DND-41 (cell line): Measurements from ENCODE around the gene SHANK1.

Experiments
- ATAC-seq: fragments of 200-7000 bp; cut with Tn5 transposase; 3 replicates; pipeline ENCODE4 v1.9.1; 2021; ENCODE audit warnings: low read depth; ENCODE audit not compliant: insufficient read depth
- DNase-seq: peaks from one replicate; pipeline ENCODE4 v3.0.0-alpha.2; 2020
- H2AFZ ChIP-seq: 2 replicates; pipeline ENCODE4 v1.6.0; 2012; ENCODE audit warnings: low read depth, low read length
- H3K27ac ChIP-seq: 2 replicates; pipeline ENCODE4 v1.5.1; 2012; ENCODE audit warnings: low read length, inconsistent platforms
- H3K27me3 ChIP-seq: fragments of 200-600 bp; sonication (generic); 2 replicates; pipeline ENCODE4 v1.6.0; 2012; ENCODE audit warnings: low read length, mild to moderate bottlenecking, inconsistent platforms; ENCODE audit not compliant: insufficient read depth, poor library complexity
- H3K36me3 ChIP-seq: 2 replicates; pipeline ENCODE4 v1.5.1; 2012; ENCODE audit warnings: low read length, inconsistent platforms; ENCODE audit not compliant: insufficient read depth
- H3K4me1 ChIP-seq: 2 replicates; pipeline ENCODE4 v1.5.1; 2012; ENCODE audit warnings: mild to moderate bottlenecking, low read length; ENCODE audit not compliant: insufficient read depth
- H3K4me2 ChIP-seq: 2 replicates; pipeline ENCODE4 v1.6.0; 2012; ENCODE audit warnings: mild to moderate bottlenecking, moderate library complexity, low read length, inconsistent platforms; ENCODE audit not compliant: insufficient read depth
- H3K4me3 ChIP-seq, 2 experiments: fragments of 200-600 bp in 1 of 2; shearing (Covaris generic) in 1 of 2; 2 replicates each; pipeline ENCODE4 v1.5.1; 2012 to 2016; ENCODE audit warnings: inconsistent platforms in 2 of 2, low read length in 2 of 2, mild to moderate bottlenecking in 2 of 2, low read depth in 1 of 2, moderate library complexity in 1 of 2
- H3K79me2 ChIP-seq: 2 replicates; pipeline ENCODE4 v1.6.0; 2012; ENCODE audit warnings: low read length, inconsistent platforms; ENCODE audit not compliant: insufficient read depth
- H3K9ac ChIP-seq: 2 replicates; pipeline ENCODE4 v1.6.0; 2012; ENCODE audit warnings: low read depth, mild to moderate bottlenecking, inconsistent platforms, low read length, moderate library complexity
- H3K9me3 ChIP-seq: 2 replicates; pipeline ENCODE4 v1.5.1; 2012; ENCODE audit warnings: low read length, moderate library complexity, mild to moderate bottlenecking, inconsistent platforms; ENCODE audit not compliant: insufficient read depth, severe bottlenecking
- H4K20me1 ChIP-seq: 2 replicates; pipeline ENCODE4 v1.6.0; 2012; ENCODE audit warnings: low read length; ENCODE audit not compliant: insufficient read depth
- CTCF ChIP-seq: IDR thresholded peaks from 2 replicates; pipeline ENCODE4 v1.5.1; 2012; ENCODE audit warnings: borderline replicate concordance, low read length, moderate library complexity, mild to moderate bottlenecking; ENCODE audit not compliant: poor library complexity, severe bottlenecking; ENCODE audit errors: extremely low read depth
- EZH2 ChIP-seq: IDR thresholded peaks from 3 replicates; pipeline ENCODE4 v1.6.1; 2012; ENCODE audit warnings: borderline replicate concordance, low read depth, mild to moderate bottlenecking, moderate library complexity, low read length, inconsistent platforms; ENCODE audit not compliant: severe bottlenecking

SHANK1 gene

GRCh38 chr19:50728084-50728737 is 8.6 kb upstream of the SHANK1 start:
- Histone ChIP-seq H4K20me1 (peaks cover 20% of the 10 kb centered on the region), H3K9ac (no peak overlapping the region), H3K79me2 (peaks cover 14% of the 10 kb centered on the region), H3K4me2 (no peak overlapping the region), H2AFZ (no peak overlapping the region), H3K4me1 (peaks cover 27% of the 10 kb centered on the region), H3K27ac (no peak overlapping the region), H3K27me3 (peaks cover 13% of the 10 kb centered on the region), H3K36me3 (no peaks in the 10 kb centered on the region), H3K9me3 (no peaks in the 10 kb centered on the region), H3K4me3 (no peak overlapping the region)
- no peak for TF ChIP-seq CTCF
- ATAC-seq (no peak), DNase-seq (no peak)

- Histone ChIP-seq H3K4me2 (peak overlapping the region; percentile 82), H2AFZ (0 out of 2 replicates have a peak overlapping the region, but pooled peaks have one; percentile 76), H3K27ac (peak overlapping the region; percentile 76), H3K4me3 (peak overlapping the region; percentile 29 to 57; a peak in 3 of 4 replicates), H4K20me1 (peaks cover 32% of the 10 kb centered on the region), H3K9me3 (no peaks in the 10 kb centered on the region), H3K9ac (peak overlapping the region; percentile 62), H3K27me3 (peaks cover 30% of the 10 kb centered on the region), H3K79me2 (peaks cover 14% of the 10 kb centered on the region), H3K4me1 (peaks cover 27% of the 10 kb centered on the region), H3K36me3 (no peaks in the 10 kb centered on the region)
- no peak for TF ChIP-seq CTCF
- DNase-seq (no peak), ATAC-seq (no peak)
These were observed 6.3 kb upstream of the SHANK1 start for GRCh38 chr19:50725911-50726230.

- TF ChIP-seq CTCF (no peak), EZH2 (no peak)
- Histone ChIP-seq H3K36me3 (no peaks in the 10 kb centered on the region), H3K27ac (peak overlapping the region; percentile 76), H3K9me3 (no peaks in the 10 kb centered on the region), H3K4me3 (peak overlapping the region; percentile 29 to 57; a peak in 3 of 4 replicates), H3K9ac (peak overlapping the region; percentile 62), H3K79me2 (peaks cover 14% of the 10 kb centered on the region), H3K27me3 (peaks cover 35% of the 10 kb centered on the region), H4K20me1 (peaks cover 34% of the 10 kb centered on the region), H3K4me1 (peaks cover 27% of the 10 kb centered on the region), H3K4me2 (peak overlapping the region; percentile 82), H2AFZ (peak overlapping the region; percentile 76)
- peak; percentile 63 for ATAC-seq
- no peak for DNase-seq
These were observed 5.8 kb upstream of the SHANK1 start for GRCh38 chr19:50725218-50725910.
